ENCODE results near the gene MAP4K3.
"Not testable (repeated sequence)": the region's sequence is repeated elsewhere in the genome, so short reads cannot be mapped to it uniquely, and the experiment has no call there.

Gene MAP4K3

DNA sequence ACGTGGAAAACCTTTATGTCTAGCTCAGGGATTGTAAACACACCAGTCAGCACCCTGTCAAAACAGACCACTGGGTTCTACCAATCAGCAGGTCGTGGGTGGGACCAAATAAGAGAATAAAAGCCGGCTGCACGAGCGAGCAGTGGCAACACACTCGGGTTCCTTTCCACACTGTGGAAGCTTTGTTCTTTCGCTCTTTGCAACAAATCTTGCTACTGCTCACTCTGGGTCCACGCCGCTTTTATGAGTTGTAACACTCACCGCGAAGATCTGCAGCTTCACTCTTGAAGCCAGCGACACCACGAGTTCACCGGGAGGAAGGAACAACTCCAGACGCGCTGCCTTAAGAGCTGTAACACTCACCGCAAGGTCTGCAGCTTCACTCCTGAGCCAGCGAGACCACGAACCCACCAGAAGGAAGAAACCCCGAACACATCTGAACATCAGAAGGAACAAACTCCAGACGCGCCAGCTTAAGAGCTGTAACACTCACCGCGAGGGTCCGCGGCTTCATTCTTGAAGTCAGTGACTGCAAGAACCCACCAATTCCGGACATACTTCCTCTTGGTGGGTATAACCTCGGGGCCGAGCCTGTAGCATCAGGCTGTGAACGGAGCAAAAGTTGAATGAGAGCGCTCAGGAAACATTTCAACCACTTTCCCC, 192.0 kb downstream of the MAP4K3 start:
- DNase-seq (ENCODE audit: low read depth in 3 of 3, low spot score in 1 of 3), result not testable (repeated sequence)

DNA sequence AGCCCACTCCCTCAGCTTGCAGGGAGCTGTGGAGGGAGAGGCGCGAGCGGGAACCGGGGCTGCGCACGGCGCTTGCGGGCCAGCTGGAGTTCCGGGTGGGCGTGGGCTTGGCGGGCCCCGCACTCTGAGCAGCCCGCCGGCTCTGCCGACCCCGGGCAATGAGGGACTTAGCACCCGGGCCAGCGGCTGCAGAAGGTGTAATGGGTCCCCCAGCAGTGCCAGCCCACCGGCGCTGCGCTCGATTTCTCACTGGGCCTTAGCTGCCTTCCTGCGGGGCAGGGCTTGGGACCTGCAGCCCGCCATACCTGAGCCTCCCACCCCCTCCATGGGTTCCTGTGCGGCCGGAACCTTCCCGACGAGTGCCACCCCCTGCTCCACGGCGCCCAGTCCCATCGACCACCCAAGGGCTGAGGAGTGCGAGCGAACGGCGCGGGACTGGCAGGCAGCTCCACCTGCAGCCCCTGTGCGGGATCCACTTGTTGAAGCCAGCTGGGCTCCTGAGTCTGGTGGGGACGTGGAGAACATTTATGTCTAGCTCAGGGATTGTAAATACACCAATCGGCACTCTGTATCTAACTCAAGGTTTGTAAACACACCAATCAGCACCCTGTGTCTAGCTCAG, 192.7 kb downstream of the MAP4K3 start:
- DNase-seq (ENCODE audit: low read depth in 3 of 3, low spot score in 1 of 3), result not testable (repeated sequence)

DNA sequence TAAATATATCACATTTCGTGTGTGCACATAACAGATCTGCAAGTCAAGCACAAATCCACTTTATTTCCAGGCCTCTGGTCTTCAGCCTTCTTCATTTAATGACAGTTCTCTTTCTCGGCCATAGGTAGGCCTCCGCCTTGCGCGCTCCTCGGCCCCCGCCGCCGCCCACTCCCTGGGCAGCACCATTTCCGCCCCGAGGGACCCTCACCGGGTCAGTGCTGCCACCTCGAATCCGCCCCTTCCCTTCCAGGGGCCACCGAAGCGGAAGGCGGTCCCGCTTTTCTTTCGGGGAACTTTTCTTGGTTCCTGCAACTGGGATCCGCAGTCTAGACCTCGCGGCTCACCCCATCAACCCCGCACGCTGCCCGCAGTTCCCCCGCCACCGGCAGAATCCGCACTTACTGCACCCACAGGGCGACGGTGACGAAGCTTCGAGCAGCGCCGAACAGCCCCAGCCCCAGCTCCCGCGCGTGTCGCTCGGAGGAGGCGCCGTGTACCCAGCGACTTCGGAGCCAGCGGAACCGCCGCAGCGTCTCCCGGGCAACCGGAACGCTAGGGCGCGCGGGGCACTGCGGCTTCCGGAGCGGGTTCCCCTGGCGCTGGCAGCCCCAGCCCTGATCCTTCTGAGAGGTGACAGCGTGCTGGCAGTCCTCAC, 193.5 kb downstream of the MAP4K3 start, which contains the start of gene CDKL4:
Gene CDKL4 (minus strand): TSS at position 502 of the 655 bp plus-strand sequence.
- DNase-seq (ENCODE audit: low read depth in 3 of 3, low spot score in 1 of 3), result no peak

DNA sequence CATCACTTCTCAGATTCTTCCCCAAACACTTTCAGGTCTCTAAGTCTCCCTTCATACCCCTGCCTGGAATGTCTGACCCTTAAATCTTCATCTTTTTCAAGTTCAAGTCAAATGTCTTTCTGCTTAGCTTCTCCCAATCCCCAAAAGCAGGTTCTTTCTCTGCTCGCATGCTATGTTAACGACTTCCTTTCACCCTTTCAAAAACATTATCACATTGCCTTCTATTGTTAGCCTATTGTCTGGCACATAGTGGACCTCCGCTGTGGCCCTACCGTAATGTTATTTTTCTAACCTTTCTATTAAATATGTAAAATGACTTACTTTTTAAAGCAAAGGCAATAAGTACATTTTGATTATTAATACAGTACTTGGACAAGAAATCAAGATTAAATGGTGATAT, 195.5 kb downstream of the MAP4K3 start:
- DNase-seq (ENCODE audit: low read depth in 3 of 3, low spot score in 1 of 3), result no peak

DNA sequence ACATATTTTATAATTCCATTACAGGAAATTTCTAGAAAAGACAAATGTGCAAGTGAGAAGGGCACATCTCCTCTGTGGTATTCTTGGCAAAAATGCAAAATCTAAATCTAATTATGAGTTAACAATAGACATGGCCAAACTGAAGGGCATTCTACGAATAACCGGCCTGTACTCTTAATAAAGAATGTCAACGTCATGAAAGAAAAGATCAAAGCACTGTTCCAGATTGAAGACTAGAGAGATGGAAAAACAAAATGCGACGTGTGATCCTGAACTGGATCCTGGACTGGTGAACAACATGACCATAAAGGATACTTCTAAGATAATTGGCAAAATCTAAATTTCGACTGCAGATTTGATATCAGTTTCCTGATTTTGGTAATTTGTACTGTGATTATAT, 196.3 kb downstream of the MAP4K3 start:
- no peak for DNase-seq (ENCODE audit: low read depth in 3 of 3, low spot score in 1 of 3)

DNA sequence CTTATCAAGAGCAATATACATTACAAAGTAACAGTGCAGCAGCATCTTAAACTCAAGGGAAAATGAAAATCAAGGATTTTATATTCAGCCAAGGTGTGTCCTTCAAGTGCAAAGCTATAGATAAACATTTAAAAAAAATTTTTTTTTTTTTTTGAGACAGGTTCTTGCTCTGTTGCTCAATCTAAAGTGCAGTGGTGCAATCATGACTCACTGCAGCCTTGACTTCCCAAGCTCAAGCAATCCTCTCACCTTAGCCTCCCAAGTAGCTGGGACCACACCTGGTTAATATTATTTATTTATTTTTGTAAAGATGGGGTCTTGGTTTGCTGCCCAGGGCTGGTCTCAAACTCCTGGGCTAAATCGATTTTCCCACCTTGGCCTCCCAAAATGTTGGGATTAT, 202.3 kb downstream of the MAP4K3 start:
- DNase-seq (ENCODE audit: low read depth in 3 of 3, low spot score in 1 of 3), result no peak

DNA sequence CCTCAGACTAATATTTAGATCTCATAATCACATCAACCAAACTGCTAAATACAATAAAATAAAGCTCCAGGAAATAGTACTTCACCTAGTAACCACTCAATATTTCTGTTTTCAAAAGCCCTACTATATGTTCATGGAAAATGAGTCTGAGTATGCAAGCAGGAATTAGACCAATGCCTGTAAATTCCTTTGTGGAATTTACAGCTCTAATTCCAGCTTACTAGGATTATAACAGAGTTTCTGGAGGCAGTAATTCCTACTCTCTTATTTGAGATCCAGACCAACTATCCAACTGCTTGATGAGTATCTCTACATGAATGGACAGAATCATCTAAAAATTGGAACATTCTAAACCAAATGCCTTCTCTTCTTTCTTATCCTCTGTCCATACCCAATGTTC, 204.9 kb downstream of the MAP4K3 start:
- no peak for DNase-seq (ENCODE audit: low read depth in 3 of 3, low spot score in 1 of 3)

DNA sequence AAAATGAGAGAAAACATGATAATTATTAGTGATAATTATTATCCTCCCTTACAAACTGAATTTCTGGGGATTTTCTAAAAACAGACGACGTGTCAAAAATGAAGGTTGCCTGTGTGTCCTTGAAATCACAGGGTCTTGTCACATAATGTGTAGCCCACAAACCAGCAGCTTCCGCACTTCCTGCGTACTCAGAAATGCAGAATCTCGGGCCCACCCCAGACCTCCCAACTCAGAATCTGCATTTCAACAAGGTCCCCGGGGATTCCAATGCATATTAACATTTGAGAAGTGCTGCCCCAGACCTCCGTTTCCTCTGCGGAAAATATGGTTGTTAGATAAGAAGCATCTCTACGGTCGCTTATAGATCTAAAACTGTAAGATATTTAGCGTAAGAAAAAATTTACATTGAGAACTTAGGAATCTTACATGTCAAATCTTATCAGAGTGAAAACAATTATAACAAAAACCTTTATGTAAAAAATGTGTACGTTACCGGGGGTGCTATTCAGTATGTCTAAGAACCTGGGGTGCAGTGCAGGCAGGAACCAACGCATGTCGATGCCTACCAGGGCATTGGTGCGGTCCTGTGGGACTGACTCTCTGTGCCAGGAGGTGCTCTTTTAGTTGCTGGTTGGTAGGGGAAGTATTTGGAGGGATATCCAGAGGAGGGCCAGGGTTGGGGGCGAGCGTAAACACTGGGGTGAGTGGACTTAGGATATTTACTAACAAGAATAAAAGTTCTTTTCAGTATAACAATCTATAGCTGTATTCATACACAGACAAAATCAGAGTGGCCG, 208.5 kb downstream of the MAP4K3 start:
- no peak for DNase-seq (ENCODE audit: low read depth in 3 of 3, low spot score in 1 of 3)

DNA sequence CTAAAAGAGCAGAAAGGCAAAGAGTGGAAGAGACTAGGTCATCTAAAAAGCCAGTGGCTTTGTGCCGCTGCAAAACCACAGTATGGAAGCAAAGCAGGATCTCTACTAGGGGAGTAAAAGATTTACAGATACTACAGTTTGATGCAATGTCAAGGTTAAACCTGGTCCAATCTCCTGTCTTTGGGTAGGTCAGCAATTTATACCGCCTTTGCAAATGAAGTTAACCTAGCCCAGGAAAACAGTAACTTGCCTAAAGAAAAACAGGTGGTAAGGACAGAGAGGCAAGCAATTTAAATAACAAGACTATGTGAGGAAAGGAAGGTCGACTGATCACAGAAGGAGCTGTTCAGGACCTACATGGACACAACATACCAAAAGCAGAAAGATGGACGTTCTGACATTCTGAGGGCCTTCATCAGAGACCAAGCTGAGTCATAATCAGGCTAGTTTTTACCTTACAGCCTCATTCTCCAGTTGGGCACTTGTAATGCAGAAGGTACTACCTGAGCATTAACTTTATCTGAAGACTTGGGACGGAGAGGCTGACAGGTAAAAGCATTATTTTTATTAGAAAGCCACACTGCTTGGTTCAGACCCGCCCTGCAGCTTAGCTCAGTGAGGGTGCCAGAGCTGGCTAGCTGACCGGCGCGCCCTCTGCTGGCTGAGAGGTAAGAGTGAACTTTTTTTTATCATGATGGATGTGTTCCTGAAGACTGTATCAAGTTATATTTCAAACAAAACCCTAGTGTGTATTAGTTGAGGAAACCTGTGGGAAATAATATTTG, 209.3 kb downstream of the MAP4K3 start:
- DNase-seq (ENCODE audit: low read depth in 3 of 3, low spot score in 1 of 3), result peak; percentile 59 to 79 (median 62)

DNA sequence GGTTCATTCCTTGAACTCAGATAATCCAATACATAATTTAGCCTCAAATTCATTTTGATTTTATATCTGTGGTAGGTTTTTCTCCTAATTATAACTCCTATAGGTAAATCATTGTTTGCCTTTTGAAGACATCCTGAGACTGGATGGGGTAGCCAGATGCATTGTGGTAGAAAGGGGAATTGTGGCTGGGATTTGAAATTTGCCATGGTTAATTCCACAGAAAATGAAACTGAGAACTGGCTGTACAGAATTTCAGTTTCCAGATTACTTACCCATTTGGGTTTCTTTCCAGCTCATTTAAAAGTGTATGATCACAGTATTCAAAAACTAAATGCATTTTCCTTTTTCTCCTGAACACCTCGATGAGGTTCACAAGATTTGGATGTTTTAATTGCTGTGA, 211.5 kb downstream of the MAP4K3 start:
- no peak for DNase-seq (ENCODE audit: low read depth in 3 of 3, low spot score in 1 of 3)

DNA sequence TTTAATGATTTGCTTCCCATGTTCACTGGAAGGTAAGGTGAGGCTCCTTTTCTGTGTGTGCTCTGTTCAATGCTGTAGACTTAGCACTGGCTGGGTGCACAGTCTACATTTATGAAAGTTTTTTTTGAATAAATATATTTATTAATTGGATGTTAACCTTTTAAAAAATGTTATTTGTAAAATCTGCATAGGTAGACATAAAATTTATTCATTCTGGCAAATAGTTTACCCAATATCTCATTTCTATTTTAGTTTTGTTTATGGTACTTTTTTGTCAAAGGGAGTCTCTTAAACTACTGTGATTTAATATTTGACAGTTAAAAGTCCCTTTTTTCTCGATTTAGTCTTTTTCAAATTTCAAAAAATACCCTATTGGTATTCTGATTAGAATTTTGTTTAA, 213.2 kb downstream of the MAP4K3 start:
- DNase-seq (ENCODE audit: low read depth in 3 of 3, low spot score in 1 of 3), result no peak

DNA sequence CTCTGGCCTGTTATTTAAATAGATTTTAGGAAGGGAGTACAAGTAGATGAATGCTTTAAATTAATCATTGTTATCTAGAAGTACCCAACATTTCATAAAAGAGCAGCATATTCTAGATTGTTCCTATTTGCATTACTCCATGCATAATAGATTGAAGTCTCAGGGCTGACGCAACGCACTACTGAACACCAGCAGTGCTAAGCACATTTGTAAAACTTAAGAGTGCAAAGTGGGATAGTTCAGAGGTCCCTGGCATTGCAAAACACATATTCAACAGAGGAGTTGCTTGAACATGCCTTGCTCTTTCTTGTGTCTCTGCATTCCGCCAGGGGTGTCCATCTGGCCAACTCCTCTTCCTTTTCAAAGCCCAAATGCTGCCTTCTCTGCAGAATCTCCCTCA, 215.6 kb downstream of the MAP4K3 start:
- no peak for DNase-seq (ENCODE audit: low read depth in 3 of 3, low spot score in 1 of 3)

DNA sequence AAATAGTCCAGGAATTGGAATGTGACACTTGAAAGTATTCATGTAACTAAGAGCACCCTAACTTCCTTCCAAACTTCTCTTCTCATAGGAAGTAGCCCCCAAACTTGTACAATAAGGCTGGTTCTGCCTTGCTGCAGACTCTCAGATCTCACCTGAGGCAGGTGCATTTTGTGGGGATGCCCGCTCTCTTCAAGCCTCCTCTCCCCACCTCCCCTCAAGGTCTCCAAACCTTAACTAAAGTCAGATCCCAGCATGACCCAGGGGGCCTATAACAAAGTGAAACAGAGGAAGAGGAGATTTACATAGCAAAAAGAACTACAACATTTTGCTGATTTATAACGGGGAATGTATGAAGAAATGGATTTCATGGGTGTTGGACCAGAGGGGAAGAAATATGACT, 216.9 kb downstream of the MAP4K3 start:
- no peak for DNase-seq (ENCODE audit: low read depth in 3 of 3, low spot score in 1 of 3)

DNA sequence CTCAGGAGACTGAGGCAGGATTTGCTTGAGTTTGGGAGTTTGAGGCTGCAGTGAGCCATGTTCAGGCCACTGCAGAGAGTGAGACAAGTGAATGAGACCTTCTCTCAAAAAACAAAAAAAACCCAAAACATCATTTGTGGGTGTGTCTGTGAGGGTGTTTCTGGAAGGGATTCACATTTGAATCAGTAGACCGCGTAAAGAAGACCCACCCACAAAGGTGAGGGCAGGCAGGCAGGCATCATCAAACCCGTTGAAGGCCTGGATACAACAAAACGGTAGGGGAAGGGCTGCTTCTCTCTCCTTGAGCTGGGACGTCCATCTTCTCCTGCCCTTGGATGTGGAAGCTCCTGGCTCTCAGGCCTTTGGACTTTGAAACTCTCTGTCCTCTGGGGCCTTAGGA, 218.7 kb downstream of the MAP4K3 start:
- DNase-seq (ENCODE audit: low read depth in 3 of 3, low spot score in 1 of 3), result no peak

DNA sequence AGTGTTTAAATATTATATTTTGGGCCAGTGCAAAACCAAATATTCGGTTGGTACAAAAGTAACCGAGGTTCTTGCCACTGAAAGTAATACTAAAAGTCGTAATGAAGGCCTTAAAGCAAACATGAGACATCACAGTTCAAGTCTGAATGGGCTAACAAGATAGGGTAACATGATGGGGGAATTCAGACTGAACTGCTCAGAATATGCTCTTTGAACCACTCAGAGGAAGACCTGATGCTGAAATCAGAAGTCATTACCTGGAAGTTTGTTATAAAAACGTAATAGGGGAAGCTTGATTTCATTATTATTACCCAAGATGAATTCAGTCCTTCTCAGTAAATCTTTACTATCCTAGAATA, 219.9 kb downstream of the MAP4K3 start:
- DNase-seq (ENCODE audit: low read depth in 3 of 3, low spot score in 1 of 3), result no peak

DNA sequence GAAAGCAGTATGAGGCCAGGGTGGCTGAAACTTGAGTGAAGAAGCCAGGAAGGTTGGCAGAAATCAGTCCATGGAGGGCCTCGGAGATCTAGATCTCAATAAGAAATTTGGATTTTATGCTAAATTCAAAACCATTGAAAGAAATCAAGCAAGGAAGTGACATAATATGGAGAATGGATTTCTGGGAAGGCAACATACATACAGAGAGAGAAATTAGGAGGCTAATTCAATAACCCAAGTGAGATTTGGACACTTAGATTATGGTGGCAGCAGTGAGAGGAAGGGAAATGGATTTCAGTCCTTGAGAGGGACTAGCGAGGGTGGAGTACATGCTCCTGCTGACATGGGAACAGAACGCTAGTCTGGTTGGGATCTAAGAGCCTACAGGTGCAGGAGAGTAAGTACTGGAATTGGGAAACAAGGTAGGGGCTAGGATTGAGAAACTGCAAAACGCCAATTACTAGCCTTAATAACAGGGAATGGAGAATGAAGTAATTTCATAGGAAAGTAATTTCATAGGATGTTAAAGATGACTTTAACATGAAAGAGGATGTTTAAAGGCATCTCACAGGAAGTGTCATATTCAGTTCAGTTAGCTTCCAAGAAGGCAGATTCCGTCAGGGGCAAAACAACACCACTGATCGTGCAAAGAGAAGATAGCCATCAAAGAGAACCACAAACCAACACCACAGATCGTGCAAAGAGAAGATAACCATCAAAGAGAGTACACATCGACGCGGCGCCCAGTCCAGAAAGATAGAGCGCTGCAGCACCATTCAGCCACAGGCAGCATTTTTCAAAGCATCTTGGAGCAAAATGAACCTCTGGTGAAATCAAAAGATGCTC, 220.5 kb downstream of the MAP4K3 start:
- DNase-seq (ENCODE audit: low read depth in 3 of 3, low spot score in 1 of 3), result peak; percentile 9 to 57 (median 29)

DNA sequence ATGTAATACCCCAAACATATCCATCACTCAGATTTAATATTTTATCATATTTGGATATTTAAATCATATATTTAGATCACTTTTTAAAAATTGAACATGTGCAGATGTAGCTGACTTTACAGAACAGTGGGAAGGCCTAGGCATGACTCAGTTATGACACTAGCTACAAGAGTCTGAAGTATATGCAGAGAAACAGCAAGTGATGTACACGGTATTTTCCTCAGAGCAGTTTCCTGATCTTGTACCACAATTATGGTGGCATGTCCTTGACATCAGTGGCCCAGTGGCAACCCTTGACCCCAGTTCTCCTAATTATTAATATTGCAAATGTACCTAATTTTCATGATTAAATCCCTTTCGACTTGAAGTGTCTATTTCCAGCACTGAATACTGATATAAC, 221.5 kb downstream of the MAP4K3 start:
- DNase-seq (ENCODE audit: low read depth in 3 of 3, low spot score in 1 of 3), result no peak

DNA sequence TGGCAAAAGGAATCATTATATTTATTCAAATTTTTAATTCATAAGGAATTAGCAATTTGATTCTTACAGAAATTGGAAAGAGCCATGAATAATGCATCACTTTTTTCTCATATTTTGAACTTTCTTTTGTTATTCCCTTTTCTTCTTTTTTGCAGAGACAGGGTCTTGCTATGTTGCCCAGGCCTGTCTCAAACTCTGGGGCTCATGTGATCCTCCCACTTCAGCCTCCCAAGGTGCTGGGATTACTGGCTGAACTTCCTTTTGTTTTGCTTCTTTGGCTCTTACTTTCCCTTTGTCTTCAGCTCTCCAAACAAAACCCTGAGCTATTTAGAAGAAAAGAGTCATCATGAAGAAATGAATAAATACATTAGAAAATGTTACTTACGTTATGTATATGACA, 224.1 kb downstream of the MAP4K3 start:
- DNase-seq (ENCODE audit: low read depth in 3 of 3, low spot score in 1 of 3), result no peak

DNA sequence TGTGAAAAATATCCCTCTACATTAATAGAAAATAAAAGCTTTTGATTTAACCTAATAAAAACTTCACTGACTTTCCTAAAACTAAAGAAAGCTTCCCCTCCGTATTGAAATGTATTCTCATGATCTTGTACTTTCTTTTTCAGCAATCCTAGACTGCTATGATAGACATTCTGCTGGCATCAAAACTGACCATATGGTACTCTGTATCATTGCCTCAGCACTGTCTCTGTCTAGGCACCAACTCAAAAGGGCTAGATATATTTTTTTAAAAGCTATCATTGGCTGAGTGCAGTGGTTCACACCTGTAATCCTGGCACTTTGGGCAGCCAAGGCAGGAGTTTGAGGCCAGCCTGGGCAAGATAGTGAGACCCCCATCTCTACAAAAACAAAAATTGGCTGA, 226.2 kb downstream of the MAP4K3 start:
- no peak for DNase-seq (ENCODE audit: low read depth in 3 of 3, low spot score in 1 of 3)

DNA sequence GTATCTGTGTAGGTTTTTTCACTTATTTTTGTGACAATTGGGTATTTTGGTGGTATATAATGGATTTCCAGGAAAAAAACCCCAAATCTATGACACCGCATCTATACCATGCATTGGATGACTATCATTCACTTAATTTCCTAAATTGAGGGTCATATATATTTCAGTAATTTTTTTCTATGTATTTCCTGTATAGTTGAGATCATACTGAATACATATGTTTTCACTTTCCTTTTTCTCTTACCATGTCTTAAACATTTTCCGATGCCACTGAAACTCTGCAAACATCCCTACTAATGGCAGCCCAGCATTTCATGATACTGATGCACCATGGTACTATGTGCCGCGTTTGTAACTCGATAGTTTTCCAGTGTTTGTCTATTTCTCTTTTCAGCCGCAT, 233.7 kb downstream of the MAP4K3 start:
- no peak for DNase-seq (ENCODE audit: low read depth in 3 of 3, low spot score in 1 of 3)
